HG03039 (cell line): ENCODE data around the gene PIF1.
"Not testable (repeated sequence)": the region's sequence is repeated elsewhere in the genome, so short reads cannot be mapped to it uniquely, and the experiment has no call there.

Experiments
- ATAC-seq: cut with Tn5 transposase; IDR thresholded peaks from one replicate; pipeline ENCODE4 v1.9.1; 2021; ENCODE audit warnings: mild to moderate bottlenecking, moderate library complexity; ENCODE audit not compliant: unreplicated experiment

The PIF1 gene

DNA sequence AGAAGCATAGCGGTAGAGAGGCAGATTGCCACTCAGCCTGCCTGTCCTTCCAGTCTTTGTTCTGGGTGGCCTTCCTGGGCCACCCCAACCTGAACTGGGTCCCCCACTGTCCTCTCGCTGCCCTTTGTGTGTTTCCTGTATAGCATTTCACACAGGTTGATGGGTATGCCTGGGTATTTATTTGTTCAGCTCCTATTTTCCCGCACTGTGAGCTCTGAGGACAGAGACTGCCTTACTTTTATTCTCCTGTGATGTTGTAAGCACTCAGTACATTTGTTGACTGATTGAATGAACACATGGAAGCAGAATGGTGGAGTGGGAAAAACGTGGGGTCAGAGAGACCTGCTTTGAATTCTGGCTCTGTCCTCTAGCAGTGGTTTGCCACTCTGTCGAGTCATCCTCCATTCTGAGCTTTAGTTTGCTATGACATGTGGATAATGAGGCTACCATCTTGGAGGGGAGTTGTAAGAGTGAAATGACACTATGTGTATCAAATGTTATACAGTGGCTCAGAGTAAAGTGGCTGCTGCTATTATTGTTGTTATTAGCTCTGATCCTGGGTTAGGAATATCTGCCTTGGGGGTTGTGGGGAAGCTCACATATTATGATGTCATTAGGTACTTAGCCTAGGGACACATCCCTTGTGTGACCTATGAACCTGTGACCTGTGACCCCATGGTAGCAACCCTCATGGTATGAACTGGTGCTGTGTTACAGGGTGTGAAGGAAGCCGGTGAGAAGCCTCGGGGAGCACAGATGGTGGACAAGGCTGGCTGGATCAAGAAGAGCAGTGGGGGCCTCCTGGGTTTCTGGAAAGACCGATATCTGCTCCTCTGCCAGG is 22.6 kb upstream of the PIF1 start:
- no peak for ATAC-seq

DNA sequence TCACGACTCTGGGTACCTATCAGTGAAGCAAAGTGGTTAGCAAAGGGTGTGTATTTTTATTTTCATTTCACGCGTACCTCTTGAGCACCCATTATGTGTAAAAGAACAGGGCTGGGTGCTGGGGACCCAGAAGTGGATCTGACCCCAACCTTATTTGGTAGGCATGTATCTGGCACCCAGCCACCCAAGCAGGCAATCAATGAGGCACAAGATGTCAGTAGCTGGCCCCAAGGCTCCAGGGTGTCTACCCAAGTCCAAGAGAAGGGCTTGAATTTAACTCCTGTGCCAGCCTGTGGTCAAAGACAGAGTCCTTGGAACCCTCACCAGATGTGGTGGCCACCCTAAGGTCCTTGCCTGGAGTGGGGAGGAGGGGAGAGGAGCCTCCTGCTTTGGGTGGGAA is 22.0 kb upstream of the PIF1 start:
- no peak for ATAC-seq

DNA sequence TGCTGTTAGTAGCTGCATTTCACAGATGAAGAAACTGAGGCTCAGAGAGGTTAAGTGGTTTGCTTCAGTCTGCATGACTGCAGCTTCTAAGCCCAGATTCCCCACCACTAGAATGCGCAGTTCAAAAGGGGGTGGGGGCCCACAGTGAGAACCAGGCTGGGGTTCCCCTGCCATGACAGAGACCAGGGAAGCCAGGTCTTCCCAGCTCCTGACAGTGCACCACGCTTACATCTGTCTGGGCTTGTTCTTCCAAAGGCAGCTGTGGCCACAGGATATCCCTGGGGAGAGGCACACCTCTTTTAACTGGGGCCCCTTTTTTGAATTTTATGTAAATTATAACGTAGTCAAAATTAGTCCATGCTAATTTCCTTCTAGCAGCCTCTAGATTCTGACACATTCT is 21.6 kb upstream of the PIF1 start:
- no peak for ATAC-seq

DNA sequence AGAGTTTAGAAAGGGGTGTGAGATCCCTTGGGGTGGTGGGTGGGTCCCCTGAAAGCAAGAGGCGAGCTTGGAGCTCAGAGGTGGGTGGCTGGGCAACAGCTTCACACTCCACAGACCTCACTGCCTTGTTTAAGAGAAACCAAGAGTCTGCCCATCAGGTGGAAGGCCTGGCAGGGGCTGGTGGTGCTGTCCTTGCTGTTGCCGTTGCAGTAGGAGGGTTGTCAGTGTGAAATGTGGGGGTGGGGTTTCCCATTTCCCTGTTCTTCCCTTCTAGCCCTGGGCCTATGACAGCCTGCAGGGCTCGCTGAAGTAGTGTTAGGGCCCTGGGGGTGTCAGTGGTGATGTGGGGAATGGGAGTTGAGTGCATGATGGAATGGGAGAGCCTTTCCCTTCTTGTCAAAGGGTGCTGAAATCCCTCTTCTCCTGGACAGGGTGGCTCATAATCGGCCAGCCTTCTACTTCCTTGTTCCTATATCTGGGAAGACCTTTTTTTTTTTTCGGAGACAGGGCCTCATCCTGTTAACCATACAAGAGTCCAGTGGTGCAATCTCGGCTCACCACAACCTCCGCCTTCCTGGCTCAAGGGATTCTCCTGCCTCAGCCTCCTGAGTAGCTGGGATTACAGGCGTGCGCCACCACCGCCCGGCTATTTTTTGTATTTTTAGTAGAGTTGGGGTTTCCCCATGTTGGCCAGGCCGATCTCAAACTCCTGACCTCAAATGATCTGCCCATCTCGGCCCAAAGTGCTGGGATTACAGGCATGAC is 20.6 kb upstream of the PIF1 start:
- no peak for ATAC-seq

DNA sequence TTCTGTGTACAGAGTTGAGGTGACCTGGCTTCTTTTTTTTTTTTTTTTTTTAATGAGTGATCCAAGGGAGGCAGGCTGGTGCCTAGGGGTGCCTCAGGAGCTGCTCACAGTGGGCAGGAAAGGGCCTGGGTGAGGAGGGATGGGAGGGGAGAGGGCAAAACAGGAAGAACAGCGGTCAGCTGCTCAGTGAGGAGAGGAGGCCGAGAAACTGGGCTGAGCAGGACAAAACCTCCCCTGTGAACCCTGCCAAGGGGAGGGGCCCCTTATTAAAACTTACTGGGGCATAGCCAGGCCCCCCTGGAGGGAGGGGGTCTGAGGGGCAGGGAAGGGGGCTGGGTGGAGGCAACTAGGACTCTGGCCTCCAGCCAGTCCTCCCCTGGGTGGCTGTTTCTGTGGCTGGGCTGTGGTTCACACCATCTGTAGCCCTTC is 19.8 kb upstream of the PIF1 start:
- ATAC-seq = no peak

DNA sequence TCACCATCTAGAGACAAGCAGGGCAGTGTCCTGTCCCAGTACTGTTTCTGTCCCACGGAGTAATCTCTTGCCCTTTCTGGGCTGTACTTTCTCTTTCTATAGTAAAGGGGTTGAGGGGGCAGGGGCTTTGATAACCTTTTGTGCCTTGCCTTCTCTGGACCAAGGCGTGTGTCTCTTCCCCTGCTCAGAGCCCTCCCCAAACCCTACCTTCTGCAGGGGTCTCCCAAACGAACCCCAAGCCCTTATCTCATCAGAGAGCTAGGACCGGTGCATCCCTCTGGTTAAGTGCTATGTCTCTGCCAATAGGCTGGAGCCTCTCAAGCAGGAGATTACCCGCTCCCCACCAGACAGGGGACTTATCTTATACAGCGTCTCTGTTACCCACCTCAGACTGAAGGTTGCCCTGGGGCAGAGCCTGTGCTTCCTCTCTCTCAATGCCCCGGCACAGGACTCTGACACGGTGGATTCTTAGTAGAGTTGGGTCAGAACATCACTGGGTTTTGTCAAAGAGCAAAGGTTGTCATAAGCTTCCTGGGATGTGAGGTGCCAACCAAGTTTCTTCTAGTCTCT is 19.2 kb upstream of the PIF1 start:
- no peak for ATAC-seq

DNA sequence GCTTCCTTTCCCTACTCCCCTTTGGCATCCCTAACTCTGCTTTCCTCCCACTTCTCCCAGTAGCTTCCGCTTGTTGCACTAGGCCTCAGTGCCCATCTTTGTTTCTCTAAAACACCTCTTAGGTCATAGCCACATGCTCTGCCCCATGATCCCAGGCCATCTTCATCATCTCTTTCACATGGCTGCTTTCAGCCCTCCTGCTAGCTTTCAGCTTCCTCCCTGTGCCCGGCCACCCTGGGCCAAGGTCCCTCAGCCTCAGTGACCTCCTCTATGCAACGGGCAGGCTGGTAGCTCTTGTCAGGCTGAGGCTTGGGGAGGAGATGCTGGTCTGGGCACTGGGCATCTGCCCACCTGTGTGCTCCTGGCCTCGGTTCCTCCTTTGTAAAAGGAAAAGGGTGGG is 18.5 kb upstream of the PIF1 start:
- no peak for ATAC-seq

DNA sequence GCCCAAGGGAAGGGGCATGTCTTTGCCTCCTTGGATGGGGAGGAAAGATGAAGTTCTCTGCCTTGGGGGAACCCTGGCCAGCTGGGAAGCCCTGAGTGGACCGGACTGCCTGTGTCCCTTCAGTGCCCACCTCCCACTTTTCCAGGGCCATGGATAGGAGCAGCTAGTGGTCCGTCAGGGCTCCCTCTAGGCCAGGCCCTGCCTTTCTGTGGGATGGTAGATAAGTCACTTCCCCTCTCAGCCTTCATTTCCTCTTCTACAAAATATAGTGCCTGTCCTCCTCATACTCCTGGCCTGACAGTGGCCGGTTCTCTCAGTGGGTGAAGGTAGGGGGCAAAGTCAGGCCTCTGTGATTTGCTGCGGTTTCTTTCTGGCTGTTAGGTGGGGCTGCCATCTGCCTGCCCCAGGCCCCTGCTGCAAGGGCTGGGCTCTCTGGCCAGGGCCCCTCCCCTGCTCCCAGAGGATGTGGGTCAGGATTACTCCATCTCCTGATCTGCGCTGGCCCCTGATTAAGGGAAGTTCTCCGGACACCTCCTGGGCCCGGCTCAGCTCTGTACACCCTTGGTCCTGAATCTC is 17.6 kb upstream of the PIF1 start:
- ATAC-seq = no peak

DNA sequence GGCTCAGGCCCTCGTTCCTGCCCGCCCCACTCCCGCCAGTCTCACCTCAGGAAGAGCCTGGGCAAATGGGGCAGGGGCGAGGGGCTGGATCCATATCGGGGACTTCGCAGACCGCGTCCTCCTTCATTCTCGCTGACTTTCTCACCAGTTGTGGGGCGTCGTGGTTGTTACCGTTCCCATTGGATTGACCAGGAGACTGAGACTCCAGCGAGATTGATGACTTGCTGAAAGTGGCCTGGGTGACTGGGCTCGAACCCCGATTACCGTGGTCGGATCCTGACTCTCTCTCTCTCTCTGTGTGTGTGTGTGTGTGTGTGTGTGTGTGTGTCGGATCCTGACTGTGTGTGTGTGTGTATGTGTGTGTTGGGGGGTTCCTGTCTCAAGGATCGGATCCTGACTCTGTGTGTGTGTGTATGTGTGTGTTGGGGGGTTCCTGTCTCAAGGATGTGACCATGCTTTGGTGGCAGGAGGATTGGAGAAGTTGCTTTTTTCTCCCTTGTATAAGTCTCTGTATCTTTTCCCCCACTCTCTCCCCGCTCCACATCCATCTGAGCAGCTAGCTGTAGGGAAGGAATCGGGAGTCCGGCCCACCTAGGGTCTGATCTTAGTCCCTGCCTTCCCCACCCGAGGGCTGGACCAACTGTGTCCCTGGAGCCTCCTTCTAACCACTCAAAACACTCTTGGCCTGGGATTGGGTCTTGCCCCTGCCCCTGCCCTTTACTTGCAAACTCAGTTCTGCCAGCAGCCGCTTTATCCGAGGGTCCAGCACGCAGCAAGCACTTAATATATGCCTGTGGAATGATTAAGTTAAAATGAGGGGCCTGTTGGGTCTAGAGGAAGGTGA is 16.9 kb upstream of the PIF1 start:
- no peak for ATAC-seq

DNA sequence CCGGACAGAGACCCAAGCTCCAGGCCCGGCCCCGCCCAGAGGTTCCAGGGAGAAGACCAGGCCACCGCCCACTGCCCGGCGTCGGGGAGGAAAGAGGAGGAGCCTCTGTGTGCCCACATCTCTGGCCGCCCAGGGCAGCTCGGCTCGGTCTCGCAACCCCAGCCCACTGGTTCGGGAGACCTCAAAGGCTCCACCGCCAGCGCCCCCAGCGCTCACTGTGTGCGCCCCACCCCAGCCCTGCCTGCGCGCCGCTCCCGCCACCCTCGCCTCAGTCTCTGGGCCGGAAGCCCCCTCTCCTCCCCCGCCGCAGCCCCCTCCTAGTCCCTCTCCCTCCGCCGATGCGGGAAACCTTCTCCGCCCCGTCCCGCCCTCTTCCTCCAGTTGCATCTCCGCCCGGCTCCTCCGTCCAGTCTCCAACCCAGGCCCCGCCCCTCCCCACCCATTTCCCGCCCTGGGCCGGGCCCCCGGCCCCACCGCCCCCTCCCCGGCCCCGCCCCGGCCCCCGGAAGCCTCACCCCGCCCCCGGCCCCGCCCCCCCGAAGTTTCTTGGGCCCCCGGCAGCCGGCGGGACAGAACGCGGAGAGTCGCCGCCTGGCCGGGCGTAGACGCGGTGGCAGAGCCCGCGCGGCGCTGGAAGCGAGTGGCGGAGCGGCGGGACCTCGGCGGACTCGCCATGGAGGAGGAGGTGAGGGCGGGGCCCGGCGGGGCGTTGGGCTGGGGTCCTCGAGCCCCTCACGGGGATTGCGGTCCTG is 16.1 kb upstream of the PIF1 start, which contains the start of gene PLEKHO2:
TSS of gene PLEKHO2 (plus strand) at position 572 of the 752 bp plus-strand sequence. CDS start at position 674, 102 bp downstream.
- peak; percentile 50 for ATAC-seq

DNA sequence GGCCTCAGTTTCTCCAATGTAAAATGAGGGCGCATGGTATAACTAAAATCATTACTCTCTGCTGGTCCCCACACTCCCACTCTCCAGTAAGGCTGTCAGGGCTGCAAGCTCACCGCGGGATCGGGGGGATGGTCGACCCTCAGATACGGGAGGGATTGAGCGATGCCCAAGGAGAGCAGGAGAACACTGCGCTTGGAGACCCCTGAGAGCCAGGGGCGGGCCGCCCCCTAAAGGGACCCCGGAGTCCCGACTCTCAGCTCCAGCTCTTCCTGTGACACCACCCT is 15.6 kb upstream of the PIF1 start:
- ATAC-seq = no peak

DNA sequence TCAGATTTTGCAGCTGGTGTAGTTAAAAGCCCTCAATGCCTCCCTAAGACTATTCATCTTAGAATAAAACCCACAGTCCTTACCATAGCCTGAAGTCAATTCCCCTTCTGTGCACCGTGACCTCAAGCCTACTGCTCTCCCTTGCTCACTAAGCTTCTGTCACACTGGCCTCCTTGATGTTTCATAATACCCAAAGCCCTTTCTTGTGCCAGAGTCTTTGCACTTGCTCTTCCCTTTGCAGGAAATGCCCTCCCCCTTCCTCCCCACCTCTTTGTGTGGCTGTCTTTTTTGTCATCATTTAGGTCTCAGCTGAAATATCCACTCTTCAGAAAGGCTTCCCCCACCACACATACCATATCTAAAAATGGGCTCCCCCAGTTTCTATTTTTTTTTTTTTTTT is 12.1 kb upstream of the PIF1 start:
- no peak for ATAC-seq

DNA sequence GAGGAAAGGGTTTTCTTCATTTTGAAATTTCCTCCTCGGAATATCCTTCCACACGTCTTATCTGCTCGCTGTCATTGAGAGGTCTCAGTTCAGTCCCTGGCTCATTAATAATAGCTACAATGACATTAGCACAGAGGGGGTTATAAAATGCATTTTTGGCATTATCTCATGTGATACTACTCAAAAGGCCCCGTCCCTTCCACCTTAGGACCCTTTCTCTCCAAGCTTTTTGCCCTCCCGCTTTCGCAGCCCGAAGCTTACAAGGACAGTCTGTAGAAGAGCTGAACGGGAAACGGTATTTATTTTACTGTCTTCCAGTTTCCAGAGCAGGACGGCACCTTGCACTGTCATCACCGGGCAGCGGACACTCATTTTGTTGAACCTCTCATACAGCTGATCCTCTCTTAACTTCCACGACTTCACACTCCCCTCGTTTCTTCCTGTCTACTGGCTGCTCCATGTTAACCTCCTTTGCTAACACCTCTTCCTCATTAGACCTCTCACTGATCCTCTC is 10.6 kb upstream of the PIF1 start:
- ATAC-seq = no peak

DNA sequence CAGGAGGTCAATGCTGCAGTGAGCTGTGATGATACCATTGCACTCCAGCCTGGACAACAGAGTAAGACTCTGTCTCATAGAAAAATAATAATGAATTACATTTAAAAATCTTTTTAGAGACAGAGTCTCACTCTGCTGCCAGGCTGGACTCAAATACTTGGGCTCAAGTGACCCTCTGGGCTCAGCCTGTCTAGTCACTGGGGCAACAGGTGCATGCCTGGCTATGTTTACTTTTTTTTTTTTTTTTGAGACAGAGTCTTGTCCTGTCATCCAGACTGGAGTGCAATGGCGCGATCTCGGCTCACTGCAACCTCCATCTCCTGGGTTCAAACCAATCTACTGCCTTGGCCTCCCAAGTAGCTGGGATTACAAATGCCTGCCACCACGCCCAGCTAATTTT is 8.2 kb upstream of the PIF1 start:
- no peak for ATAC-seq

DNA sequence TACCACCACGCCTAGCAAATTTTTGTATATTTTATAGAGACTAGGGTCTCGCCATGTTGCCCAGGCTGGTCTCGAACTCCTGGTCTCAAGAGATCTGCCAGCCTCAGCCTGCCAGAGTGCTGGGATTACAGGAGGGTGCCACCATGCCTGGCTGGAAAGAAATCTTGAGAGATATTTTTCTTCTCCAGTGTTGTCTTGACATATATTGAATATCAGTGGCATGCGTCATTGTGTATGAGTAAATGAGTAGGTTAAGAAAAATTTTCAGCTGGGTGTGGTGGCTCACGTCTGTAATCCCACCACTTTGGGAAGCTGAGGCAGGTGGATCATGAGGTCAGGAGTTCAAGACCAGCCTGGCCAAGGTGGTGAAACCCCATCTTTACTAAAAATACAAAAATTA is 3.5 kb upstream of the PIF1 start:
- ATAC-seq = no peak

DNA sequence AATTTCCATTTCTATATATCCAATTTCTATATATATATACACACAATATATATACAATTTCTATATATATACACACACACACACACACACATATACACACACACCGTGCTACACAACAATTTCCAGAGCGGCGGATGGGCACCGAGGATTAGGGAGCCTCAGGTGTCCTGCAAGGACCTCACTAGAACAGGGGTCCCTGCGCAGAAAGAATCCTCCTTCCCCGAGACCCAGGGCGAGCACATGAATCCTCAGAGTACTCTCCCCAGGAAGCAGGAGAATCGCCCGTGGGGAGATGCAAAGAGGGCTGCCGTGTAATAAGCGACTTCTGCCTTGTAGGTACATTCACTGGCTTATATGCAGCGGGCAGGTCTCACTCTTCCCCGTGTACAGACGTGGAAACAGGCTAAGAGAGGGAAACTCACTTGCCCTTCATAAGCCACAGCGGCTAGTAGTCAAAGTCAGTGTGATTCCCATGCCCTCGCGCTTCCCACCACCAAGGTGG is 467 bp downstream of the PIF1 start:
- ATAC-seq = no peak

DNA sequence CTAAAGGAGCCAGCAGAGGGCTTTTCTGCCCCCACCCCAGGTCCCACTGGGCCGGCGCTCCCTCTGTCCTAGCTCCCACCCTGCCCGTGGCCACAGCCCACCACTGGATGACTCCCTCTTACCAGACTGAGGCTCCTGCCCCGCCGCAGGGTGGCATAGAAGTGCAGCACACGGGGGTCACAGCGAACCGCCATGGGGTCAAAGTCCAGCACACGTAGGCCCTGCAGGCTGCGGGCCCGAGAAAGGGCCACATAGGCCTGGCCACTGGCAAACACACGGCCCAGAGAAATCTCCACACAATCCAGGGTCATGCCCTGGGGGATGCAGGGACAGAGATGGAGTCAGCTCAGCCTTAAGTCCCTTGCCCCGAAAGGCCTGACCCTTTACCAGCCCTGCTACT is 9.0 kb downstream of the PIF1 start:
- no peak for ATAC-seq

DNA sequence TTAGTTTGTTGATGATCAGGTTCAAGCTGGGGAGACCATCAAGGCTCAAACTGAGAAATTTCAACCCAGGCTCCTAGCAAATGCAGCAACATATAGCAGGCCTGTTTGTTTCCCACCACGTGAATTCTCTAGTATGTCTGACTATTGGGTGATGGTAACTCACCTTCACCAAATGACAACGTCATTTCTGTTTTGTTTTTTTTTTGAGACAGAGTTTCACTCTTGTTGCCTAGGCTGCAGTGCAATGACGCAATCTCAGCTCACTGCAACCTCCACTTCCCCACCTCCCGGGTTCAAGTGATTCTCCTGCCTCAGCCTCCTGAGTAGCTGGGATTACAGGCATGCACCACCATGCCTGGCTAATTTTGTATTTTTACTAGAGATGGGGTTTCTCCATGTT is 10.5 kb downstream of the PIF1 start:
- ATAC-seq = not testable (repeated sequence)

DNA sequence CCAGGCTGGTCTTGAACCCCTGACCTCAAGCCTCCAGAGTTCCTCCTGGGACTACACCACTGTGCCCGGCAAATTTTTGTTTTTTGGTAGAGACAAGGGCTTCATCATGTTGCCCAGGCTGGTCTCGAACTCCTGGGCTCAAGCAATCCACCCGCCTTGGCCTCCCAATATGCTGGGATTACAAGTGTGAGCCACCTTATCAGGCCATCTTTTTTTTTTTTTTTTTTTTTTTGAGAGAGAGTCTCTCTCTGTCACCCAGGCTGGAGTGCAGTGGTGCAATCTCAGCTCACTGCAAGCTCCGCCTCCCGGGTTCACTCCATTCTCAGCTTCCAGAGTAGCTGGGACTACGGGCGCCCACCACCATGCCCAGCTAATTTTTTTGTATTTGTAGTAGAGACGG is 11.2 kb downstream of the PIF1 start:
- ATAC-seq = not testable (repeated sequence)

DNA sequence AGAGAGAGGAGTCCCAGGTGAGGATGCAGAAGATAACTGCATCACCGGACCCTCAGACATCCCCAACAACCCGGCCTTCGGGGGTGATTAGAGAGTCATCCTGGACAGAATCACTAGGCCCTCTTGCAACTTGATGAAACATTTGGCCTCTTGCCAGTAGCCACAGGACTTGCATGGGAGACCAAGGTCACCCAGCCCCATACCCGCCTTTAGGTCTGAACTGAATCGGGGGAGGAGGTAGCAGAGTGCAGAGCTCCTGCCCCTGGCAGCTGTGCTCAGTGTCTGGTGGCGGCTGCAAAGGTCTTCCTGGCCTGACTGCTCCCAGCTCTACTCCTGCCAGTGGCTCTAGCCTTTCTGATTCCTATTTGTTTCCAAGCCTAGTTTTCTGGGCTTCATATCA is 12.4 kb downstream of the PIF1 start:
- ATAC-seq = no peak
